Measurements from ENCODE around the gene NDUFB10.

DNA sequence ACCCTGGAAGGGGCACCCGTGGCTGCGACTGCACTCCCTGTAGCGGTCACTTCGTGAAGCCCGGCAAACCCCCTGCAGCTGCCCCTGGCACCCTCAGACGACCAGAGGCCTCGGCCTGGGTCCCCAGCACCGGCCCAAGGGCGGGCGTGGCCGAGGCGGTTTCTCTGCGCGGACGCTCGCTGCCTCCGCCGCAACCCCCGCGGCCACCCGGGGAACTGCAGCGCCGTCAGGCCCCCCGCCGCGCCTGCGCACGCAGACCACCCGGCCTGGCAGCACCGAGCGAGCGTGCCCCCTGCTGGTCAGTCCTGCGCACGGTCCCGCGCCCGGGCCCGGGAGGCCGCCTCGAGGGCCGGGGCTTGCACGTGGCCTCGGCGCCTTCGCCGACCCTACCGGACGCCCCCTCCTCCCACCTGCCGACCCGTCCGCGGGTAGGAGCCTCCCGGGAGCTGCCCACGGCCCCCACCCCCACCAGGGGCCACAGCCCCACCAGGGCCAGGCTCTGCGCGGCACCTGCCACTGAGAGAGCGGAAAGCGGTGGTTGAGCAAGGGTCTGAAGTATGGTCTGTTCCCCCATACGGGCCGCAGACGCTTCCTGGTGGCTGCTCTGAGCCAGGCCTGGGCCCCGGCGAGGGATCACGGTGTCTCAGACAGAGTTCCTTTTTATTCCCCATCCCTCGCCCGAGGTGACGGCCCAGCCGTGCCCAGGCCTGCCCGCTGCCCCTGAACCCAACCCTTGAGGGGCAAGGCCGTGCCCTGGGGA is 29.6 kb upstream of the NDUFB10 start:
- TF ChIP-seq, protein P1, sequence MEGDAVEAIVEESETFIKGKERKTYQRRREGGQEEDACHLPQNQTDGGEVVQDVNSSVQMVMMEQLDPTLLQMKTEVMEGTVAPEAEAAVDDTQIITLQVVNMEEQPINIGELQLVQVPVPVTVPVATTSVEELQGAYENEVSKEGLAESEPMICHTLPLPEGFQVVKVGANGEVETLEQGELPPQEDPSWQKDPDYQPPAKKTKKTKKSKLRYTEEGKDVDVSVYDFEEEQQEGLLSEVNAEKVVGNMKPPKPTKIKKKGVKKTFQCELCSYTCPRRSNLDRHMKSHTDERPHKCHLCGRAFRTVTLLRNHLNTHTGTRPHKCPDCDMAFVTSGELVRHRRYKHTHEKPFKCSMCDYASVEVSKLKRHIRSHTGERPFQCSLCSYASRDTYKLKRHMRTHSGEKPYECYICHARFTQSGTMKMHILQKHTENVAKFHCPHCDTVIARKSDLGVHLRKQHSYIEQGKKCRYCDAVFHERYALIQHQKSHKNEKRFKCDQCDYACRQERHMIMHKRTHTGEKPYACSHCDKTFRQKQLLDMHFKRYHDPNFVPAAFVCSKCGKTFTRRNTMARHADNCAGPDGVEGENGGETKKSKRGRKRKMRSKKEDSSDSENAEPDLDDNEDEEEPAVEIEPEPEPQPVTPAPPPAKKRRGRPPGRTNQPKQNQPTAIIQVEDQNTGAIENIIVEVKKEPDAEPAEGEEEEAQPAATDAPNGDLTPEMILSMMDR (IDR thresholded peaks at IDR 0.05; ENCODE audit: insufficient read depth, low read length): peak; percentile 45
- peak; percentile 66 for TF ChIP-seq POLR2AphosphoS5 (IDR thresholded peaks at IDR 0.05; ENCODE audit: low read depth)
- TF ChIP-seq, protein P2, sequence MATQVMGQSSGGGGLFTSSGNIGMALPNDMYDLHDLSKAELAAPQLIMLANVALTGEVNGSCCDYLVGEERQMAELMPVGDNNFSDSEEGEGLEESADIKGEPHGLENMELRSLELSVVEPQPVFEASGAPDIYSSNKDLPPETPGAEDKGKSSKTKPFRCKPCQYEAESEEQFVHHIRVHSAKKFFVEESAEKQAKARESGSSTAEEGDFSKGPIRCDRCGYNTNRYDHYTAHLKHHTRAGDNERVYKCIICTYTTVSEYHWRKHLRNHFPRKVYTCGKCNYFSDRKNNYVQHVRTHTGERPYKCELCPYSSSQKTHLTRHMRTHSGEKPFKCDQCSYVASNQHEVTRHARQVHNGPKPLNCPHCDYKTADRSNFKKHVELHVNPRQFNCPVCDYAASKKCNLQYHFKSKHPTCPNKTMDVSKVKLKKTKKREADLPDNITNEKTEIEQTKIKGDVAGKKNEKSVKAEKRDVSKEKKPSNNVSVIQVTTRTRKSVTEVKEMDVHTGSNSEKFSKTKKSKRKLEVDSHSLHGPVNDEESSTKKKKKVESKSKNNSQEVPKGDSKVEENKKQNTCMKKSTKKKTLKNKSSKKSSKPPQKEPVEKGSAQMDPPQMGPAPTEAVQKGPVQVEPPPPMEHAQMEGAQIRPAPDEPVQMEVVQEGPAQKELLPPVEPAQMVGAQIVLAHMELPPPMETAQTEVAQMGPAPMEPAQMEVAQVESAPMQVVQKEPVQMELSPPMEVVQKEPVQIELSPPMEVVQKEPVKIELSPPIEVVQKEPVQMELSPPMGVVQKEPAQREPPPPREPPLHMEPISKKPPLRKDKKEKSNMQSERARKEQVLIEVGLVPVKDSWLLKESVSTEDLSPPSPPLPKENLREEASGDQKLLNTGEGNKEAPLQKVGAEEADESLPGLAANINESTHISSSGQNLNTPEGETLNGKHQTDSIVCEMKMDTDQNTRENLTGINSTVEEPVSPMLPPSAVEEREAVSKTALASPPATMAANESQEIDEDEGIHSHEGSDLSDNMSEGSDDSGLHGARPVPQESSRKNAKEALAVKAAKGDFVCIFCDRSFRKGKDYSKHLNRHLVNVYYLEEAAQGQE (IDR thresholded peaks at IDR 0.05; ENCODE audit: insufficient replicate concordance, low read depth): peak; percentile 58
